K562 (cell line): ENCODE data around the gene LENEP. TPM values are rescaled to one million over a fixed set of nuclear protein-coding genes. Genes with fewer than 3 reads are reported as not detected.

Experiments used
- ATF1 ChIP-seq, 2 experiments: fragments of 450-650 bp in 1 of 2; IDR thresholded peaks; 2 replicates each; pipeline ENCODE4 v1.6.1; 2016; ENCODE audit warnings: missing compliant biosample characterization in 1 of 2, missing genetic modification characterization in 1 of 2
- ATF4 ChIP-seq: fragments of 450-650 bp; formaldehyde crosslinking; IDR thresholded peaks from 2 replicates; pipeline ENCODE4 v1.4.0; 2022; ENCODE audit warnings: mild to moderate bottlenecking, moderate library complexity
- CREM ChIP-seq: IDR thresholded peaks from 2 replicates; pipeline ENCODE4 v1.6.1; 2014; ENCODE audit warnings: antibody characterized with exemption, low read depth
- CTCFL ChIP-seq: IDR thresholded peaks from 2 replicates; pipeline ENCODE4 v1.6.1; 2011; ENCODE audit warnings: borderline replicate concordance, low read depth, mild to moderate bottlenecking, moderate library complexity, low read length; ENCODE audit not compliant: insufficient read depth, poor library complexity, severe bottlenecking
- CUX1 ChIP-seq: fragments of 200-800 bp; sonication (Bioruptor generic); IDR thresholded peaks from 2 replicates; pipeline ENCODE4 v1.6.1; 2016; ENCODE audit warnings: missing genetic modification characterization, missing compliant biosample characterization
- EZH2 ChIP-seq: IDR thresholded peaks from 2 replicates; pipeline ENCODE4 v1.6.1; 2012; ENCODE audit warnings: low read depth, mild to moderate bottlenecking, inconsistent platforms, low read length, borderline replicate concordance
- HBP1 ChIP-seq: fragments of 450-650 bp; formaldehyde crosslinking; IDR thresholded peaks from 2 replicates; pipeline ENCODE4 v1.4.0; 2022; ENCODE audit warnings: missing genetic modification characterization
- HLTF ChIP-seq: fragments of 450-650 bp; IDR thresholded peaks from 2 replicates; pipeline ENCODE4 v1.6.1; 2016
- HOMEZ ChIP-seq: fragments of 250-450 bp; sonication (Bioruptor Pico); IDR thresholded peaks from 2 replicates; pipeline ENCODE4 v1.4.0; 2020; ENCODE audit warnings: mild to moderate bottlenecking, moderate library complexity
- KAT2B ChIP-seq: IDR thresholded peaks from one replicate; pipeline ENCODE4 v1.6.1; 2012; ENCODE audit warnings: low read depth, mild to moderate bottlenecking, control low read depth, inconsistent platforms, low read length, moderate library complexity
- SMARCA5 ChIP-seq: fragments of 450-650 bp; IDR thresholded peaks from 2 replicates; pipeline ENCODE4 v1.6.1; 2016
- SRSF7 ChIP-seq: fragments of 200-400 bp; formaldehyde crosslinking; optimal IDR thresholded peaks from 2 replicates; pipeline ENCODE3; 2017; ENCODE audit warnings: mild to moderate bottlenecking, low read depth, low read length
- ZBTB34 ChIP-seq: fragments of 250-450 bp; sonication (Bioruptor Pico); IDR thresholded peaks from 2 replicates; pipeline ENCODE4 v1.8.0; 2021; ENCODE audit warnings: mild to moderate bottlenecking, moderate library complexity
- ZNF3 ChIP-seq: fragments of 250-450 bp; sonication (Bioruptor Pico); IDR thresholded peaks from 2 replicates; pipeline ENCODE4 v1.5.0; 2021; ENCODE audit warnings: mild to moderate bottlenecking, moderate library complexity
- polyA plus RNA-seq, 8 experiments: library from polyadenylated mRNA; depleted of rRNA in 4 of 8; stranded (reverse) in 5 of 8; unstranded in 3 of 8; fragments of >200 nt; fragmentation: Nextera tagmentation in 2 of 8; fragmentation: Illumina TruSeq in 1 of 8; extraction: Ambion mirVana in 2 of 8; extraction: Trizol in 1 of 8; gene quantifications; 2 replicates each; pipeline versions ENCODE4 v1.2.1 to v1.2.3, GENCODE V29; 2011 to 2014; ENCODE audit warnings: inconsistent platforms in 1 of 8, missing spikeins in 1 of 8
- total RNA-seq, 7 experiments: library from RNA; depleted of rRNA in 6 of 7; stranded (reverse); fragments of >200 nt in 6 of 7; fragmentation: Illumina TruSeq in 2 of 7; extraction: Trizol in 2 of 7; gene quantifications; 2 replicates each; pipeline versions ENCODE4 v1.2.1 to v1.2.3, GENCODE V29; 2011 to 2021; ENCODE audit warnings: low replicate concordance in 1 of 7

LENEP gene
- total and polyA plus RNA-seq, 9 of the 15 experiments (the other 6 are each of a cell fraction or from before 2014, with no cell fraction given): 0.23 to 0.87 (median 0.67) TPM; not detected in 5

GRCh38 chr1:154982897-154983648 lies 10.3 kb upstream of the LENEP start, which contains the start of gene FLAD1 (continued):
- TF ChIP-seq CUX1 (CRISPR knock-in tag) (no peak), ATF1 (CRISPR knock-in tag; IDR thresholded peaks at IDR 0.05) (no peak), ATF1 (tag; IDR thresholded peaks at IDR 0.05) (peak; percentile 91), HOMEZ (CRISPR knock-in tag) (no peak), HBP1 (peak; percentile 90), ZNF3 (no peak), CTCFL (no peak), CREM (peak; percentile 73), ATF4 (CRISPR knock-in tag) (no peak), EZH2 (no peak), KAT2B (no peak), SMARCA5 (no peak), SRSF7 (no peak), HLTF (peak; percentile 80; the same call in 1 of the 2 replicates), ZBTB34 (CRISPR knock-in tag) (no peak)
